GM21447 (cell line): ENCODE results near the gene HECW1.
"Not testable (repeated sequence)": the region's sequence is repeated elsewhere in the genome, so short reads cannot be mapped to it uniquely, and the experiment has no call there.

ENCODE experiments used
- ATAC-seq: cut with Tn5 transposase; IDR thresholded peaks from one replicate; pipeline ENCODE4 v1.9.1; 2021; ENCODE audit not compliant: unreplicated experiment

HECW1 gene

GRCh38 chr7:43302773-43303460 is 190.5 kb downstream of the HECW1 start:
- ATAC-seq, result no peak

DNA sequence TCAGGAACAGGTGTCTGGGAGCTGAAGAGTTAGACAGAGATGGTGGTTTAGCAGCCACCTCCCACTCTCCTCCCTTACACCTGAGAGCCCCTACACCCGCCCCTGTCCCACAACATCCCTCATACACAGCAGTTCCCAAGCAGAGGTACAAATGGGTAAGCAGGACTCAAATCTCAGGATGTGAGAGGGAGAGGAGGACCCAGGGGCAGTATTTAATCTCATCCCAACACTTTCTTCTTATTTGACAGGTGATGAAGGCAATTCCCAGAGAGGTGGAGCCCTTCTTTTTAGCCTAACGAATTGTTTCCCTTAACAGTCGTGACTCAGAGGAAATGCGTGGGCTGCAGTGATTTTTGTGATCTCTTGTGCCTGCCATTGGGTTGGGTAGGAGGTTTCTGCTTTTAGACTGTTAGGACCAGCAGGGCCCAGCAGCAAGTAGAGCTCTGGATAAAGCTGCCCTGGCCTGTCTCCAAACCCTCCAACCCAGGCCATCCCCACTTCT is 191.3 kb downstream of the HECW1 start:
- no peak for ATAC-seq

- no peak for ATAC-seq
Observed at GRCh38 chr7:43306404-43306803, 194.0 kb downstream of the HECW1 start.

DNA sequence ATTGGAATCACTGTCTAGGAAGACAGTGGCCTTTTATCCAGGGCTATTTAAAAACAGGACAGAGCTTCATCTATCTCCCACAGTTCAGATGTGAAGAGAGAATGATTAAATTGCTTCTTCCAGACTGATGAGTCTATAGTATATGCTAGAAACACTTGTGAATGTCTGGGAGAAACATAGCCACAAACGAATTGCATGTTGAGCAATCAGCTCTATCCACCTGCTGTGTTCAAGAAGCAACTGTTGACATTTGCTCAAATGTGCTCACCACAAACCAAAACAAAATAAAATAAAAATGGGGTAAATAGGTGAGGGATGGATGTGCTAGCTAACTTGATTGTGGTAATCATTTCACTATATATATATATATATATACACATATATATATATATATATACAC is 195.1 kb downstream of the HECW1 start:
- no peak for ATAC-seq

- no peak for ATAC-seq
Observed at GRCh38 chr7:43308913-43309705, 196.7 kb downstream of the HECW1 start.

- no peak for ATAC-seq
Observed at GRCh38 chr7:43309706-43310022, 197.2 kb downstream of the HECW1 start.

GRCh38 chr7:43311052-43311451 is 198.6 kb downstream of the HECW1 start:
- no peak for ATAC-seq

DNA sequence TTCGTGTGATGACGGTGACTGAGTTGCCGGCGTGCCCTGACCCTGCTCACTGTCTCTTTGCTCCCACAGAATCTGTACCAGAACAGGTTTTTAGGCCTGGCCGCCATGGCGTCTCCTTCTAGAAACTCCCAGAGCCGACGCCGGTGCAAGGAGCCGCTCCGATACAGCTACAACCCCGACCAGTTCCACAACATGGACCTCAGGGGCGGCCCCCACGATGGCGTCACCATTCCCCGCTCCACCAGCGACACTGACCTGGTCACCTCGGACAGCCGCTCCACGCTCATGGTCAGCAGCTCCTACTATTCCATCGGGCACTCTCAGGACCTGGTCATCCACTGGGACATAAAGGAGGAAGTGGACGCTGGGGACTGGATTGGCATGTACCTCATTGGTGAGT is 199.2 kb downstream of the HECW1 start:
- no peak for ATAC-seq

DNA sequence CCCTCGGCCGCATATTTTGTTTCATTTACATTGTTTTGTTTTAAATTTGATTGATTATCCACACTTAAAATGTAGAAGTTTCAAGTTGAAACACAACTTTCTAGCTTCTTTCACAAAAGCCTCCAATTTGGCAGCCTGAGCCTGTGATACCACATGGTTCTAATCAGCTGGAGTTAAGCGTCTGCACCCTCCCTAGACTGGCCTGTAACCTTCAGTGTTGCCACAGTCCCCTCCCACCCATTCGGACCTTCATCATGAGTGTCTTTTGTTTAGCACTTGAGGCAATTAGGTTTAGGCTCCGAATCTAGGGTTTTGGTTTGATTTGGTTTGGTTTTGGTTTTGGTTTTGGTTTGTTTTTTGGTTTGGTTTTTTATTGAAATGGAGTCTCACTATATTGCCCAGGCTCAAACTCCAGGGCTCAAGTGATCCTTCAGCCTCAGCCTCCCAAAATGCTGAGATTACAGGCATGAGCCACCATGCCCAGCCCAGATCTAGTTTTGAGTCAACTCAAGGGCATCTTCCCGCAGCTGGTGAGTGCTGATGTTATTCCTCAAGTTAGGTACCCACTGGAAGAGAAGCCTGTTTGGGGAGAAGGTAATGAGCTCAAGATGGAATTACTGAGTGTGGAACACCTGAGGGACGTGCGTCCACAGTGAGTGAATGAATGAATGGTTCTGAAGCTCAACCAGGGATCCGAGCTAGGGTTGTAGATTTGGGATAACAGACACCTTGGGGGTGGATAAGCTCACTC is 201.4 kb downstream of the HECW1 start:
- ATAC-seq, result no peak

GRCh38 chr7:43314379-43315158 is 202.1 kb downstream of the HECW1 start:
- ATAC-seq, result no peak

- no peak for ATAC-seq
Observed at GRCh38 chr7:43317075-43317474, 204.6 kb downstream of the HECW1 start.

DNA sequence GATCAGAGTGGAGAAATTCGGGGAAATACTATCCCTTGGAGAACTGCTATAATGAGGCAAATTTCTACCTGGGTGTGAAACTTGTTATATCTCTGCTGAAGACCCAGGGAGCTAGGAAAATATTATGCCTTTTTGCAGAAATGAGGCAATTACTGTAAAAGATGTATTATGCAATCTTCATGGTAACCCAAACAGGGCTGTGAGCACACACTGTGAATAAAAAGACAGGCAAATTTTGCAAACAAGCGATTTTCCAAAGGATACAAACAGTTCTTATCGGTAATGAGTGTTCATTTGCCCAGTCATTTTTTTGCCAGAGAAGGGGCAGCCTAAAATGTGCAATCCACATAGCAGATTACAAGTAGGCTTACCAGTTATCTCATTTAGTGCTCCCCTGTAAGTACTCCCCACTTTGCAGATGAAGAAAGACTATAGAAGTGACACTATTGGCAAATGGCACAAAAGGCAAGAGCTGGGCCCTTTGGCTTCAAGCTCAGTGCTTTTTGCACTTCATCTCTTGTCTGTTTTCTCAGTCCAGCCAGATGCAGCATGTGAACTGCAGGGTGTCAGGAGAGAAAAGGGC is 205.8 kb downstream of the HECW1 start:
- no peak for ATAC-seq

DNA sequence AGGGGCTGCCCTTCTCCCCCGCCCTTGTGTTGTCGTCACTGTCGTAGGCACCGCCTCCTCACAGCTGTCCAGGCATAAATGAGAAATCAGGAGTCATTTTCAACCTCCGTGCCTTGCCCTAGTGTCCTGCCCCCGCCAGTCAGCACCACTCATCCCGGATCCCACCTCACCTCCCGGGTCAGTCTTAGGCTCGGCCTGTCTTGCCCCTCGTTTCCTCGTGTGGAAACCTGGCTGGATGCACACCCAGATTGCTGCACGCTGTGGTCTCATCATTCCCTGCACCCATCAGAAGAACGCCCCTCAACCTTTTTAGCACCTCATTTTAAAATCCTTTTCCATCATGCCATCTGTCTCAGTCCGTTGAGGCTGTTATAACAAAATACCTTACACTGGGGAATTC is 213.1 kb downstream of the HECW1 start:
- ATAC-seq, result no peak

DNA sequence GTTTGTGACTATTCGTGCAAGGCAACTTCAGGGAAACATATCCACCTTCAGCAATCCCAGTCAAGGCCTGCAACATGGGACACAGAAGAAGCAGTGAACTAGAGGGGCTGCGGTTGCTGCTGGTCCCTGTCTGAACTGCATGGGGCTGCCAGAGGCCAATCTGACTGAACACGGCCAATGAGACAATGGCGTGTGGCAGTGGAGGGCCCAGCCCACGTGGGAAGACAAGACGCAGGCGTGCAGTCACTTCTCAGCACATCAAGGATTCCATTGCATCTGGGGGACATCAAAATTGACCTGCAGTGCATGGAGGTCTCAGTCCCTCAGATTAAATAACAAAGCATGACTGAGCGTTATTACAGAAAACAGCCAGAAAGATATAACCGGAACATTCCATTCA is 215.9 kb downstream of the HECW1 start:
- no peak for ATAC-seq

GRCh38 chr7:43328785-43329380 is 216.4 kb downstream of the HECW1 start:
- ATAC-seq, result no peak

- no peak for ATAC-seq
Observed at GRCh38 chr7:43332193-43332796, 219.8 kb downstream of the HECW1 start.

GRCh38 chr7:43337191-43337590 is 224.7 kb downstream of the HECW1 start:
- no peak for ATAC-seq

- no peak for ATAC-seq
Observed at GRCh38 chr7:43337811-43338210, 225.4 kb downstream of the HECW1 start.

GRCh38 chr7:43341132-43341531 is 228.7 kb downstream of the HECW1 start:
- ATAC-seq, result no peak

- not testable (repeated sequence) for ATAC-seq
Observed at GRCh38 chr7:43343417-43343816, 231.0 kb downstream of the HECW1 start.
